PFSK-1 (cell line): ENCODE results near the gene MED27. TPM values are rescaled to one million over a fixed set of nuclear protein-coding genes. Genes with fewer than 3 reads are reported as not detected.

ENCODE experiments used
- FOXP2 ChIP-seq: optimal IDR thresholded peaks from 2 replicates; pipeline ENCODE3; 2011; ENCODE audit warnings: borderline replicate concordance, control low read depth, inconsistent platforms; ENCODE audit not compliant: insufficient read depth; ENCODE audit errors: extremely low read length, extremely low read depth
- POLR2AphosphoS5 ChIP-seq: IDR thresholded peaks from 2 replicates; pipeline ENCODE4 v1.6.1; 2012; ENCODE audit warnings: low read depth, mild to moderate bottlenecking, control low read depth, low read length, moderate library complexity
- SIN3A ChIP-seq: IDR thresholded peaks from 2 replicates; pipeline ENCODE4 v1.6.1; 2012; ENCODE audit warnings: mild to moderate bottlenecking, low read length, moderate library complexity, borderline replicate concordance; ENCODE audit not compliant: insufficient read depth
- TAF1 ChIP-seq: IDR thresholded peaks from 2 replicates; pipeline ENCODE4 v1.6.1; 2012; ENCODE audit warnings: low read length, control low read depth, borderline replicate concordance; ENCODE audit not compliant: insufficient read depth
- polyA plus RNA-seq: library from polyadenylated mRNA; unstranded; fragments of >200 nt; gene quantifications from one replicate; pipeline ENCODE4 v1.2.1, GENCODE V29; 2012; ENCODE audit warnings: low read depth, missing spikeins; ENCODE audit not compliant: insufficient read length
- TF ChIP-seq, protein P1 (sequence below), 2 experiments: IDR thresholded peaks; 2 replicates each; pipeline versions ENCODE4 v1.6.1 to v1.8.0; 2011 to 2012; ENCODE audit warnings: low read depth in 2 of 2, low read length in 2 of 2, control low read depth in 1 of 2, inconsistent platforms in 1 of 2, mild to moderate bottlenecking in 1 of 2, moderate library complexity in 1 of 2; ENCODE audit not compliant: insufficient read depth in 1 of 2

The MED27 gene, protein sequence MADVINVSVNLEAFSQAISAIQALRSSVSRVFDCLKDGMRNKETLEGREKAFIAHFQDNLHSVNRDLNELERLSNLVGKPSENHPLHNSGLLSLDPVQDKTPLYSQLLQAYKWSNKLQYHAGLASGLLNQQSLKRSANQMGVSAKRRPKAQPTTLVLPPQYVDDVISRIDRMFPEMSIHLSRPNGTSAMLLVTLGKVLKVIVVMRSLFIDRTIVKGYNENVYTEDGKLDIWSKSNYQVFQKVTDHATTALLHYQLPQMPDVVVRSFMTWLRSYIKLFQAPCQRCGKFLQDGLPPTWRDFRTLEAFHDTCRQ
- polyA plus RNA-seq: 35.6 TPM

DNA sequence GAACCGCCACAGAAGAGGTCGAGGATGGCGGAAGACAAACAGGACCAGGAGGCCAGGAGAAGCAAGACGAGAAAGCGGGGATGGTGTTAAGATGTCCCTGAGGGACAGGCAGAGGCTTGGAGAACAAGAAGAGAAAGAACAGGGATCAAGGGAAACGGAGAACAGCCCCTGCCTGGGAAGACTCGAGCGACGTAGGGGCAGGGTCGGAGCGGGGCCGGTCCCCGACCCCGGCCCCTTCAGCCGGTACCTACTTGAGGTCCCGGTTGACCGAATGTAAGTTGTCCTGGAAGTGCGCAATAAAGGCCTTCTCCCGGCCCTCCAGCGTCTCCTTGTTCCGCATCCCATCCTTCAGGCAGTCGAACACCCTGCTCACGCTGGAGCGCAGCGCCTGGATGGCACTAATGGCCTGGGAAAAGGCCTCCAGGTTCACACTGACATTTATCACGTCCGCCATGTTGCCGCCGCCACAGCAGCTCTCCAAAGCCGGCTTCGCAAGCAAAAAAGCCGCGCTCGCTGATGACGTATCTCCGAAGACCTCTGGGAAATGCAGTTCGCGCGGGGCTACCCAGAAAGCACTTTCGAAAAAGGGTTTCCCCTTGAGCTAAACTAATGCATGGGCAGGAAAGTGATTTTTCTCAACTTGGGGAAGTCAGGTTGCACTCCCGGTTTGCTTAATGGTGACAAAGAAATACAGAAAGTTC is at the start of gene MED27:
Gene MED27 (minus strand): TSS at position 477 of the 701 bp plus-strand sequence. CDS start 23 bp downstream, at position 454.
- TF ChIP-seq SIN3A: peak; percentile 34; the same call in 1 of the 2 replicates
- TF ChIP-seq, protein P1, sequence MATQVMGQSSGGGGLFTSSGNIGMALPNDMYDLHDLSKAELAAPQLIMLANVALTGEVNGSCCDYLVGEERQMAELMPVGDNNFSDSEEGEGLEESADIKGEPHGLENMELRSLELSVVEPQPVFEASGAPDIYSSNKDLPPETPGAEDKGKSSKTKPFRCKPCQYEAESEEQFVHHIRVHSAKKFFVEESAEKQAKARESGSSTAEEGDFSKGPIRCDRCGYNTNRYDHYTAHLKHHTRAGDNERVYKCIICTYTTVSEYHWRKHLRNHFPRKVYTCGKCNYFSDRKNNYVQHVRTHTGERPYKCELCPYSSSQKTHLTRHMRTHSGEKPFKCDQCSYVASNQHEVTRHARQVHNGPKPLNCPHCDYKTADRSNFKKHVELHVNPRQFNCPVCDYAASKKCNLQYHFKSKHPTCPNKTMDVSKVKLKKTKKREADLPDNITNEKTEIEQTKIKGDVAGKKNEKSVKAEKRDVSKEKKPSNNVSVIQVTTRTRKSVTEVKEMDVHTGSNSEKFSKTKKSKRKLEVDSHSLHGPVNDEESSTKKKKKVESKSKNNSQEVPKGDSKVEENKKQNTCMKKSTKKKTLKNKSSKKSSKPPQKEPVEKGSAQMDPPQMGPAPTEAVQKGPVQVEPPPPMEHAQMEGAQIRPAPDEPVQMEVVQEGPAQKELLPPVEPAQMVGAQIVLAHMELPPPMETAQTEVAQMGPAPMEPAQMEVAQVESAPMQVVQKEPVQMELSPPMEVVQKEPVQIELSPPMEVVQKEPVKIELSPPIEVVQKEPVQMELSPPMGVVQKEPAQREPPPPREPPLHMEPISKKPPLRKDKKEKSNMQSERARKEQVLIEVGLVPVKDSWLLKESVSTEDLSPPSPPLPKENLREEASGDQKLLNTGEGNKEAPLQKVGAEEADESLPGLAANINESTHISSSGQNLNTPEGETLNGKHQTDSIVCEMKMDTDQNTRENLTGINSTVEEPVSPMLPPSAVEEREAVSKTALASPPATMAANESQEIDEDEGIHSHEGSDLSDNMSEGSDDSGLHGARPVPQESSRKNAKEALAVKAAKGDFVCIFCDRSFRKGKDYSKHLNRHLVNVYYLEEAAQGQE (IDR thresholded peaks at IDR 0.05; ENCODE audit: insufficient read depth in 1 of 2, low read depth in 2 of 2, low read length in 2 of 2): no peak
- peak; percentile 66; the same call in 1 of the 2 replicates for TF ChIP-seq TAF1
- no peak for TF ChIP-seq FOXP2
- no peak for TF ChIP-seq POLR2AphosphoS5

GRCh38 chr9:132127888-132128534 is 48.3 kb upstream of the MED27 start:
- TF ChIP-seq, protein P1 (IDR thresholded peaks at IDR 0.05; ENCODE audit: insufficient read depth in 1 of 2, low read depth in 2 of 2, low read length in 2 of 2): no peak
- no peak for TF ChIP-seq FOXP2
- TF ChIP-seq SIN3A: no peak
- no peak for TF ChIP-seq POLR2AphosphoS5
- TF ChIP-seq TAF1: no peak

- TF ChIP-seq FOXP2 (no peak), SIN3A (no peak), POLR2AphosphoS5 (no peak), TAF1 (no peak)
- TF ChIP-seq, protein P1 (IDR thresholded peaks at IDR 0.05; ENCODE audit: insufficient read depth in 1 of 2, low read depth in 2 of 2, low read length in 2 of 2): no peak
These were observed 47.1 kb upstream of the MED27 start for GRCh38 chr9:132126680-132127236.

DNA sequence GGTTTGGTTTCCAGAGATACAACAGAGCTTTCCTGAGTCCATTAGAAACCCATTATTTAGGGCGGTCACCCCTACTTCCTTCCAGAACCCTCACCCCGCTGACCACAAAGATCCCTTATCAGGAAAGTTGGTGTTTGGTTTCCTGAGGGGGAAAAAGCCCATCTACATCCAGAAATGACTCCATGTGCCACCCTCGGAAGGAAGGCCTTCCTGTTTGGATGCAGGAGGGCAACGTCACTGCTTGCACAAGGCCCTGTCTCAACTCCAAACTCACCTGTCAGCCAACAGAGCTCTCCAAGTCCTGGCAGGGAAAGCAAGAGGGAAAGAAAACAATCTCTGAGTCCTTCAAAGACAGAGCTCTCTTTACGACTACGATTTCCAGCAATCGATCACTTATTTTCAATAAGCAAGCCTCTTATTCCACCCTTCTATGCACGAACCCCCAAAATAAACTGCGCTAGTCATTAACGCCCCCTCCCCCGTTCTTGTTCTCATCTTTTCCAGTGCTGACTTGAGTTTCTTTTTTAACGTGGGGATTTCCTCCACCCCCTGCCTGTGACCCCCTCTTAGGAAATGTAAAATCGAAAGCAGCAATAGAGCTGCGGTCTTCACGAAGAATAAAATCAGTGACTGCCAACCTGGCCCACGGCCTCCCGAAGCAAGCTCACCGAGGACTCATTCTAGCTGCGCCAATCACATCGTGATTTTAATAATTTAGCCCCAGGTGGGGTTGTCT is 46.4 kb upstream of the MED27 start:
- no peak for TF ChIP-seq TAF1
- TF ChIP-seq POLR2AphosphoS5: no peak
- TF ChIP-seq, protein P1 (IDR thresholded peaks at IDR 0.05; ENCODE audit: insufficient read depth in 1 of 2, low read depth in 2 of 2, low read length in 2 of 2): no peak
- TF ChIP-seq FOXP2: no peak
- no peak for TF ChIP-seq SIN3A
